Left renal pelvis (tissue), 4 donors: Measurements from ENCODE around the gene ANO10. TPM values are rescaled to one million over a fixed set of nuclear protein-coding genes. Genes with fewer than 3 reads are reported as not detected.
"Not testable (repeated sequence)": the region's sequence is repeated elsewhere in the genome, so short reads cannot be mapped to it uniquely, and the experiment has no call there.

Experiments
- DNase-seq, 4 donors: peaks; one replicate each; pipeline ENCODE4 v3.0.0-alpha.2; 2013; ENCODE audit warnings: low read depth in 4 of 4, low spot score in 3 of 4
- polyA plus RNA-seq, 4 donors: library from polyadenylated mRNA; unstranded; fragments of 120-200 nt; gene quantifications; one replicate each; pipeline ENCODE4 v1.2.1, GENCODE V29; 2013; ENCODE audit not compliant: insufficient read length in 4 of 4

ANO10 gene
- polyA plus RNA-seq, 4 donors: 33.3 to 49.5 (median 35.8) TPM

- DNase-seq: no peak
Measured at GRCh38 chr3:43525941-43526607, 95.7 kb downstream of the ANO10 start.

GRCh38 chr3:43525386-43525785, 96.4 kb downstream of the ANO10 start:
- no peak for DNase-seq

GRCh38 chr3:43523454-43524053, 98.3 kb downstream of the ANO10 start:
- no peak for DNase-seq

GRCh38 chr3:43522727-43523362, 99.0 kb downstream of the ANO10 start:
- no peak for DNase-seq

GRCh38 chr3:43521941-43522340, 99.9 kb downstream of the ANO10 start:
- DNase-seq: no peak

- not testable (repeated sequence) for DNase-seq
Measured at GRCh38 chr3:43518515-43518914, 103.3 kb downstream of the ANO10 start.

- DNase-seq: no peak
Measured at GRCh38 chr3:43515970-43516635, 105.7 kb downstream of the ANO10 start.

- DNase-seq: no peak
Measured at GRCh38 chr3:43515208-43515917, 106.4 kb downstream of the ANO10 start.

GRCh38 chr3:43512754-43513404, 108.9 kb downstream of the ANO10 start:
- no peak for DNase-seq

- no peak for DNase-seq
Measured at GRCh38 chr3:43506644-43507043, 115.2 kb downstream of the ANO10 start.

GRCh38 chr3:43505351-43505750, 116.5 kb downstream of the ANO10 start:
- DNase-seq: no peak

GRCh38 chr3:43503067-43503728, 118.6 kb downstream of the ANO10 start:
- DNase-seq: no peak

GRCh38 chr3:43499256-43499655, 122.6 kb downstream of the ANO10 start:
- no peak for DNase-seq

- DNase-seq: no peak
Measured at GRCh38 chr3:43497905-43498365, 123.9 kb downstream of the ANO10 start.

- DNase-seq: no peak
Measured at GRCh38 chr3:43497422-43497821, 124.4 kb downstream of the ANO10 start.

- DNase-seq: no peak
Measured at GRCh38 chr3:43496740-43497375, 125.0 kb downstream of the ANO10 start.

GRCh38 chr3:43492932-43493331, 128.9 kb downstream of the ANO10 start:
- DNase-seq: not testable (repeated sequence)

- DNase-seq: not testable (repeated sequence)
Measured at GRCh38 chr3:43491807-43492206, 130.0 kb downstream of the ANO10 start.

GRCh38 chr3:43490640-43491185, 131.1 kb downstream of the ANO10 start:
- no peak for DNase-seq
